OCI-LY1 (cell line): ENCODE results near the gene CKAP5.
"Not testable (repeated sequence)": the region's sequence is repeated elsewhere in the genome, so short reads cannot be mapped to it uniquely, and the experiment has no call there.

ENCODE experiments used
- H2AFZ ChIP-seq: fragments of 200-600 bp; sonication (generic), shearing (Covaris generic); 2 replicates; pipeline ENCODE4 v1.6.0; 2014; ENCODE audit warnings: antibody characterized with exemption, mild to moderate bottlenecking, low read length
- H3F3A ChIP-seq: fragments of 200-600 bp; sonication (generic), shearing (Covaris generic); 2 replicates; pipeline ENCODE4 v1.6.0; 2014; ENCODE audit warnings: mild to moderate bottlenecking, antibody characterized with exemption, low read length, moderate library complexity; ENCODE audit not compliant: insufficient read depth
- H3K27ac ChIP-seq: fragments of 200-600 bp; sonication (generic); 2 replicates; pipeline ENCODE4 v1.5.1; 2014; ENCODE audit warnings: low read length, mixed run types, mild to moderate bottlenecking, low read depth; ENCODE audit not compliant: poor library complexity, severe bottlenecking
- H3K27me3 ChIP-seq: fragments of 200-600 bp; sonication (generic); 2 replicates; pipeline ENCODE4 v1.6.0; 2014; ENCODE audit warnings: antibody characterized with exemption, mild to moderate bottlenecking, low read length, moderate library complexity; ENCODE audit not compliant: insufficient read depth
- H3K36me3 ChIP-seq: fragments of 200-600 bp; sonication (generic); 2 replicates; pipeline ENCODE4 v1.6.1; 2014; ENCODE audit warnings: mild to moderate bottlenecking, antibody characterized with exemption, low read length, moderate library complexity, mixed read lengths; ENCODE audit not compliant: insufficient read depth
- H3K4me1 ChIP-seq: fragments of 200-600 bp; sonication (generic); 2 replicates; pipeline ENCODE4 v1.5.1; 2014; ENCODE audit warnings: mild to moderate bottlenecking, low read length, moderate library complexity; ENCODE audit not compliant: insufficient read depth, severe bottlenecking
- H3K4me2 ChIP-seq: fragments of 200-600 bp; sonication (generic), shearing (Covaris generic); 2 replicates; pipeline ENCODE4 v1.6.1; 2014; ENCODE audit warnings: low read length
- H3K4me3 ChIP-seq: fragments of 200-600 bp; sonication (generic); 2 replicates; pipeline ENCODE4 v1.5.1; 2014; ENCODE audit warnings: low read length, low read depth, mild to moderate bottlenecking, mixed read lengths; ENCODE audit not compliant: poor library complexity, severe bottlenecking
- H3K79me2 ChIP-seq: fragments of 200-600 bp; shearing (Covaris generic); 2 replicates; pipeline ENCODE4 v1.6.1; 2016; ENCODE audit warnings: mixed run types, low read length, mixed read lengths; ENCODE audit not compliant: insufficient read depth
- H3K9ac ChIP-seq: fragments of 200-600 bp; sonication (generic), shearing (Covaris generic); 2 replicates; pipeline ENCODE4 v1.6.1; 2014; ENCODE audit warnings: mild to moderate bottlenecking, low read length, mixed read lengths
- H3K9me2 ChIP-seq: fragments of 200-600 bp; sonication (generic), shearing (Covaris generic); 2 replicates; pipeline ENCODE4 v1.6.1; 2014; ENCODE audit warnings: low read depth, mild to moderate bottlenecking, low read length, mixed read lengths
- H3K9me3 ChIP-seq: fragments of 200-600 bp; shearing (Covaris generic); 2 replicates; pipeline ENCODE4 v1.6.1; 2014; ENCODE audit warnings: low read length, mixed read lengths
- H4K20me1 ChIP-seq: fragments of 200-600 bp; sonication (generic), shearing (Covaris generic); 2 replicates; pipeline ENCODE4 v1.6.0; 2016; ENCODE audit warnings: mild to moderate bottlenecking, low read length; ENCODE audit not compliant: insufficient read depth
- EZH2 ChIP-seq: fragments of 200-600 bp; sonication (generic), shearing (Covaris generic); IDR thresholded peaks from 2 replicates; pipeline ENCODE4 v1.8.0; 2017; ENCODE audit warnings: borderline replicate concordance, mixed run types, mild to moderate bottlenecking, antibody characterized with exemption, low read length, moderate library complexity, mixed read lengths
- TF ChIP-seq, protein P1 (sequence below): fragments of 200-600 bp; sonication (generic), shearing (Covaris generic); IDR thresholded peaks from 2 replicates; pipeline ENCODE4 v1.5.1; 2017; ENCODE audit warnings: mild to moderate bottlenecking, antibody characterized with exemption, low read length, moderate library complexity, mixed read lengths

Gene CKAP5

DNA sequence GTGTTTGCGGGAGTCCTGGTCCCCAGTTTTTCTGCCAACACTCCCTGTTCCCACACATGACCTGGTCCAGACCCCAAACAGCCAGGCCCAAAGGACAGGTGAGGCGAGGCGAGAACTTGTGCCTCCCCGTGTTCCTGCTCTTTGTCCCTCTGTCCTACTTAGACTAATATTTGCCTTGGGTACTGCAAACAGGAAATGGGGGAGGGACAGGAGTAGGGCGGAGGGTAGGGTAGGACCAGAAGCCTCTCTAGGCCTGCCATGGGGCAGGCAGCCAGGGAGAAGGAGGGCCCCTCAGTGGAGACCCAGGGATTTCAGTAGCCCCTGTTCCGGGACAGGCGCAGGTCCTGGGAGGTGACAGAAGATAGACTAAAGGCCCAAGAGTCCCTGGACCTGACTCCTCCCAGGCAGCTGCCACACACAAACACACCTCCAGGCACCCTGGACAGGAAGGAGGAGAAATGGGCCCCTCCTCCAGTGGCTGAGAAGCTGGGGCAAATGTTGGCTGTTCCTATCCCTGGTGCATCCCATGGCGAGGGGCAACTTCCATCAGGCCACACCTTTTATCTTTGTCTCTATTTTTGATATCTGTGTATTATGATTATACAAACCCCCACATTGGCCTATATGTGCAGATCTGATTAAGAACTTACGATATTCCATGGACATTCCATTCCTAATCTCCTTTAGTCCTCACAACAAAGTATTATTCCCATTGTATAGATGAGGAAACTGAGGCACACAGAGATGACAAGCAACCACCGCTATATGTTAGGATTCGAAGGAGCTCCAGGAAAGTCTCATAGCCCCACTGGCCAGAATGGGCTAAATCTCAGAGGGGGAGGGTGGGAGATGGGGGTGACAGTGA lies 127.7 kb downstream of the CKAP5 start:
- Histone ChIP-seq H2AFZ (no peak overlapping the region), H3K4me2 (no peak overlapping the region), H3K27ac (no peak overlapping the region), H4K20me1 (no peaks in the 10 kb centered on the region), H3K9ac (no peak overlapping the region), H3F3A (no peaks in the 10 kb centered on the region), H3K36me3 (no peaks in the 10 kb centered on the region), H3K9me3 (no peaks in the 10 kb centered on the region), H3K9me2 (no peaks in the 10 kb centered on the region), H3K4me1 (peaks cover 8% of the 10 kb centered on the region), H3K4me3 (no peak overlapping the region), H3K27me3 (no peaks in the 10 kb centered on the region), H3K79me2 (no peaks in the 10 kb centered on the region)
- no peak for TF ChIP-seq EZH2
- TF ChIP-seq, protein P1, sequence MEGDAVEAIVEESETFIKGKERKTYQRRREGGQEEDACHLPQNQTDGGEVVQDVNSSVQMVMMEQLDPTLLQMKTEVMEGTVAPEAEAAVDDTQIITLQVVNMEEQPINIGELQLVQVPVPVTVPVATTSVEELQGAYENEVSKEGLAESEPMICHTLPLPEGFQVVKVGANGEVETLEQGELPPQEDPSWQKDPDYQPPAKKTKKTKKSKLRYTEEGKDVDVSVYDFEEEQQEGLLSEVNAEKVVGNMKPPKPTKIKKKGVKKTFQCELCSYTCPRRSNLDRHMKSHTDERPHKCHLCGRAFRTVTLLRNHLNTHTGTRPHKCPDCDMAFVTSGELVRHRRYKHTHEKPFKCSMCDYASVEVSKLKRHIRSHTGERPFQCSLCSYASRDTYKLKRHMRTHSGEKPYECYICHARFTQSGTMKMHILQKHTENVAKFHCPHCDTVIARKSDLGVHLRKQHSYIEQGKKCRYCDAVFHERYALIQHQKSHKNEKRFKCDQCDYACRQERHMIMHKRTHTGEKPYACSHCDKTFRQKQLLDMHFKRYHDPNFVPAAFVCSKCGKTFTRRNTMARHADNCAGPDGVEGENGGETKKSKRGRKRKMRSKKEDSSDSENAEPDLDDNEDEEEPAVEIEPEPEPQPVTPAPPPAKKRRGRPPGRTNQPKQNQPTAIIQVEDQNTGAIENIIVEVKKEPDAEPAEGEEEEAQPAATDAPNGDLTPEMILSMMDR = no peak

DNA sequence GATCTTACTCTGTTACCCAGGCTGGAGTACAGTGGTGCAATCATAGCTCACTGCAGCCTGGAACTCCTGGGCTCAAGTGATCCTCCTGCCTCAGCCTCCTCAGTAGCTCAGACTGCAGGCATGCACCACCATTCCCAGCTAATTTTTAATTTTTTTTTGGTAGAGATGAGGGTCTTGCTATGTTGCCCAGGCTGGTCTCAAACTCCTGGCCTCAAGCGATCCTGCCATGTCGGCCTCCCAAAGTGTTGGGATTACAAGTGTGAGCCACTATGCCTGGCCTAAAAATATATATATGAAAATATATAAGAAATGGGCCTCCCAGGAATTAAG lies 128.3 kb downstream of the CKAP5 start:
- H3K36me3 ChIP-seq, H3F3A ChIP-seq, H3K79me2 ChIP-seq, H3K9ac ChIP-seq, H3K9me2 ChIP-seq, H3K4me2 ChIP-seq, H4K20me1 ChIP-seq, H3K4me1 ChIP-seq, H3K4me3 ChIP-seq, H2AFZ ChIP-seq, H3K9me3 ChIP-seq, H3K27me3 ChIP-seq, H3K27ac ChIP-seq: not testable (repeated sequence)

DNA sequence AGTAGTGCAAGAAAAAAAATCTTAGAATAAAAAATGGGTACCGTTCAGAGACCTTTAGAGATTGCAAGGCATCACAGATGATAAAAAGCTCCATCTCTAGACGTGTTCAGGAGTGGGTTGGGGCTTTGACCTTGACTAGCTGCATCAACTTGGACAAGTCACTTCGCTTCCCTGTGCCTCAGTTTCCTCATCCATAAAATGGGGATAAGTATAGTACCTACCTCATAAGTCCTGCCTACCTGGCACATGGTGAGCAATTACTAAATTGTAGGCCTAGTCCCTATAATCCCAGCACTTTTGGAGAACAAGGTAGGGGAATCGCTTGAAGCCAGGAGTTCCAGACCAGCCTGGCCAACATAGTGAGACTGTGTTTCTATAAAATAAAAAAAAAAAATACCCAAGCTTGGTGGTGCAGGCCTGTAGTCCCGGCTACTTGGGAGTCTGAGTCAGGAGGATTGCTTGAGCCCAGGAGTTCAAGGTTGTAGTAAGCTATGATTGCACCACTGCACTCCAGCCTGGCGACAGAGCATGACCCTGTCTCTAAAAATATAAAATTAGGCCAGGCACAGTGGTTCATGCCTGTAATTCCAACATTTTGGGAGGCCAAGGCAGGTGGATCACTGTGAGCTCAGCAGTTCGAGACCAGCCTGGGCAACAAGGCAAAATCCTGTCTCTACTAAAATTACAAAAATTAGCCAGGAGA lies 133.1 kb downstream of the CKAP5 start:
- no peak overlapping the region for H3K9ac ChIP-seq
- H3K9me2 ChIP-seq = no peaks in the 10 kb centered on the region
- no peaks in the 10 kb centered on the region for H3F3A ChIP-seq
- no peak overlapping the region for H2AFZ ChIP-seq
- no peak overlapping the region for H3K4me2 ChIP-seq
- no peaks in the 10 kb centered on the region for H4K20me1 ChIP-seq
- TF ChIP-seq EZH2 = no peak
- TF ChIP-seq, protein P1 = no peak
- H3K4me3 ChIP-seq = no peak overlapping the region
- no peaks in the 10 kb centered on the region for H3K79me2 ChIP-seq
- no peaks in the 10 kb centered on the region for H3K27me3 ChIP-seq
- no peaks in the 10 kb centered on the region for H3K9me3 ChIP-seq
- H3K27ac ChIP-seq = no peak overlapping the region
- H3K4me1 ChIP-seq = peaks cover 1% of the 10 kb centered on the region
- no peaks in the 10 kb centered on the region for H3K36me3 ChIP-seq
